IMR-90 (cell line): ENCODE data around the gene PYCR2.

Experiments used
- CTCF ChIP-seq: conservative IDR thresholded peaks from 2 replicates; pipeline ENCODE4 v1.5.1; 2012; ENCODE audit warnings: mild to moderate bottlenecking, low read depth, low read length, improper control_type of control experiment
- POLR2A ChIP-seq: IDR thresholded peaks from 2 replicates; pipeline ENCODE4 v1.6.1; 2012; ENCODE audit warnings: mild to moderate bottlenecking, low read depth, low read length

DNA sequence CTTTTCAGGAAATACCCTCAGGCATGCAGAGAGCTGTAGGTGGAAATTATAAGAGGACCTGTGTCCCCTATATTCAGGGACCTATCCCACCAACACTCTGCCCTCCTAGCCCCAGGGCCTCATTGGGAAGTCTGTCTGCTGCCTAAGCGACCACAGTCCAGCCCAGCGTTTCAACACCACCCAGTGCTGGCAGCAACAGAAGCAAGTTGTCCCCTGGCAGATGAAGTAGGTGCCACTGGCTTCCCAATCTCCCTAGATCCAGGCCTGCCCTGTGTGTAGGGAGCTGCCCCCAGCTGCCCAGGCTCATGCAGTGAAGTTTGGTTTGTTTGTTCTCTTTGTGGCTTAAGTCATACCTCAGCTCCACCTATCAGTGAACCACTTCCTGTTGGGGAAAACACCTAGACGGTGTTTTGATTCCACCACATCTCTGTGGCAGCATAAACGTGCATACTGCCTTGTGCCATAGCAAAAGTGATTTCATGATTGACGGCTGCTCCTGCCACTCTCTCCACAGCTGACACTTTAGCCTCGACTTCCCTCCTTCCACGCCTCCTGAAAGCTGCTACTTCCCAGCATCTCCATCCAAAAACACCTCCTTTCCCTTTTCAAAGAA is 27.0 kb downstream of the PYCR2 start:
- TF ChIP-seq POLR2A = no peak
- TF ChIP-seq CTCF = no peak
